Activated CD4-positive, alpha-beta T cell treated with anti-CD3 and anti-CD28 coated beads, Interleukin-2, Interleukin-4, amounts not matched to agents 100 ng/mL and 50 ng/mL, durations not matched to agents 16 hours and 8 hours (primary cell): ENCODE results near the gene CHDH.

Experiments
- DNase-seq: peaks from one replicate; pipeline ENCODE4 v3.0.0-alpha.2; 2020; ENCODE audit warnings: low spot score

The CHDH gene

DNA sequence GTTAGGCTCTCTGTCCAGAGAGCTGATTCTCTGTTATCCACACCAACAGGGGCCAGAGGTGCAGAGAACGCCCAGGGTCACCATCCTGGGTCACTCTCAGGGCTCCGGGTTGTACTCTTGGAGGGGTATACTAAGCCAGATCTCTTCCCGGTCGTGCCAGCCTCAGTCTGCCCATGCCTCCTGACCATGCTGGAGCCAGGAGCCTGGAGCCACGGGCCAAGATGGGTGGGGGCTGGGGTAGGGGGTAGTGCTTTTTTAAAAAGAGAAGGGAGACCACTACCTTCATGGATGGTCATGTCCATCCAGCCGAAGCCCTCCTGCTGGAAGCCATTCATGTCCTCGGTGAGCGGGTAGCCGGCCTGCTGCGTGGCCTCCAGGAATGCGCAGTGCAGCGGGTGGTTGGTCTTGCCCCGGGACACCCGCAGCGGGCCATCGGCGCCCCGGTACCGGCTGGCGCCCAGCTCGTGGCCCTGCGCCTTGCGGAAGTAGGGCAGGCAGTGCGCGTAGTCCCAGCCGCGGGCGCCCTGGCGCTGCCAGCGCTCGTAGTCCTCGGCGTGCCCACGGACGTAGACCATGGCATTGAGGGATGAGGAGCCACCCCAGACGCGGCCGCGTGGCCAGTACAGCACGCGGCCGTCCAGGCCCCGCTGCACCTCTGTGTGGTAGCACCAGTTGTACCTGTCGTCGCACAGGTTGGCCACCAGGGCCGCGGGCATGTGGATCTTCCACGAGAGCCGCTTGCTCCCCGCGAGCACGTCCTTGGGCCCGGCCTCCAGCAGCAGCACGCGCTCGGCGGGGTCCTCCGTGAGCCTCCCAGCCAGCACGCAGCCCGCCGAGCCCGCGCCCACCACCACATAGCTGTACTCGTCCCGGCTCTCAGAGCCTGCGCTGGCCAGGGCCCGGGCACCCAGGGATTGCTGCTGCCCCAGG, 22.9 kb downstream of the CHDH start:
- DNase-seq, result no peak

DNA sequence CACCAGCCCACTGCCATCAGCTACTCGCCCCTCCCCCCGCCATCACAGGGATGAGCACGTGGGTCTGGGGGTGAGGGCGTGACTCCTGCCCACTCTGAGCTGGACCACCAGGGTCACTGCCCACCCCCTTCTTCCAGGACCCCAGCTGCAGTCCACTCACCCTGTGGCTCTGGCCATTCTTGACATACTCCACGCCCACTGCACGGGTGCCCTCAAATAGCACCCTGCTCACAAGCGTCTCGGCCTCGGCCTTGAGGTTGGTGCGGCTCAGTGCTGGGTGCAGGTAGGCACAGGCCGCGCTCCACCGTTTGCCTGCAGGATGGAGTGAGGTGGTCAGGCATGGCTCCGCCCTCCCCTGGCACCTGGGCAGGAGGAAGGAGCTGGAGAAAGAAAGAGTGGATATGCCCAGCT, 23.9 kb downstream of the CHDH start:
- DNase-seq, result no peak

DNA sequence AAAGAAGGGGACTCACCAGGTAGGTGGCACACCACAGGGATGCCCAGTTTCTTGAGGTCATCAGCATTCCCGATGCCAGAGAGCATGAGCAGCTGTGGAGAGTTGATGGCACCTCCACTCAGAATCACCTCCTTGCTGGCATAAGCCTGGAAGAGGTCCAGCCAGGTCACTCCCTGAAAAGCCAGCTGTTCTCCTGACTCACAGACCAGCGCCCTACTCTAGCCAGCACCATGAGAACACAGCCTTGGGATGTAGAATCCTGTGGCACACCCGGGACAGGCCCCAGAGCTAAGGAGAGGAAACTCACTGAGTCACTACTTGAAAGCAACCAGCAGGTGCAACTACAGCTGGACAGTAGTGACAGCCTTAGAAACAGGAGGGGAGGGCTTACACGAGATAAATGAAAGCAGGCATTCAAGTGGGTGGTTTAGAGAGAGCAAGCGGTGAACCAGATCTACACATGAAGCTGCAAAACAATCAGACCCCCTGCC, 24.5 kb downstream of the CHDH start:
- DNase-seq, result no peak

GRCh38 chr3:53820756-53821580, 25.3 kb downstream of the CHDH start:
- no peak for DNase-seq

DNA sequence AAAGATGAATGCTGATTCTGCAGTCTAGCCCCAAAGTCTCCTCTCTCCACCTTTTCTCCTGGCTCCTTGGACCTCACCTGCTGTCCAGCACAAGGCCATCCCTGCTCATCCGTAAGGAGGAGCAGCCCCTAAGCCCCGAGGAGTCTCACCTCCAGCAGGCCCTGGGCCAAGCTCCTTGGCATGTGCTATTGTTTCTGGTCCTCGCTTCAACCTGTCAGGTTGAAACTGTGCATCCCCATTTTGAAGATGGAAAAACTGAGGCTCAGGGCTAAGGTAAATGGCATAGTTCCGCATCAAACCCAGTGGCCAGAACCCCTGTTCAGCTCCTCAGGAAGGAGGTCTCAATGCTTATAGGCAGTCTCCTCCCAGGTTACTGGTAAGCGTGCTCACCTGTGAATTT, 26.1 kb downstream of the CHDH start:
- no peak for DNase-seq

GRCh38 chr3:53819163-53819868, 26.9 kb downstream of the CHDH start:
- DNase-seq, result no peak

DNA sequence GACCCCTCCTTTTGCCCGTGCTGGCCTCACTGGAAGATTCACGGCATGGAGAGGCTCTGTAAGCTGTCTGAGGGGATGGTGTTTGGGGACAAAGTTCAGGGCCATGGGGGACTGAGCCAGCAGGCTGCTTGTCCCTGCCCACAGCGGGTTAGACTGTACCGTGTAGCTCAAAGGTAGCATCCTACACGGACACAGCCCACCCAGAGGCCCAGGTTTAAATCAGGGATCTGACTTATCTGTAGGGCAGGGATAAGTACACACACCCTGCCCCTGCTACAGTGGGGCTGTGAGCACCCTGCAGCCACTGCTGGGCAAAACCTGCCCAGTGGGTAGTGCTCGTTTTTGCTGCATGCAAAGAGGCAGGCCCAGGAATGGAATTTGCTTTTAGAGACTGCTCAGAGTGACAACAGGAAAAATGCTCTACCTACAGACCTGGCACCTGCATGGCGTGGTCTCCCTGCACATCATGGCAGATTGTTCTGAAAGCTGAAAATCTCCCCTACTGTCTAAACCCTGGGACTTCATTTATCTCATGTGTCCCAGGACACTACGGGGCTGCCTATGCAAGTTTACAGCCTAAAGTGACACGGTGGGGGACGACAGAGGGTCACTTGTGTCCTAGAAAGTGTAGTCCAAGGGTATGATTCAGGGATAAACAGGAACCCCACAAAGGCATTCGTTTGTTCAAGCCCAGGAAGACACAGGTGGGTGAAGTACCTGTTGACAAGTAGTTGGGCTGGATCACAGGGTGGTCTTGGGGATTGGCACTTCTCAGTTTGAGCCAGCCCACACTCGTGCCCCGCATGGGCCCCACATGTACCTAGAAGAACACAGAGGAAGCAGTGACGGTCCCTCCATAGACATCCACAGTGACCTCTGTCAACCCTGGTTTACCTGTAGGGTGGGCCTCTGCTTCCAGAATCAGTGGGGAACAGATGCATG, 27.7 kb downstream of the CHDH start:
- DNase-seq, result no peak

DNA sequence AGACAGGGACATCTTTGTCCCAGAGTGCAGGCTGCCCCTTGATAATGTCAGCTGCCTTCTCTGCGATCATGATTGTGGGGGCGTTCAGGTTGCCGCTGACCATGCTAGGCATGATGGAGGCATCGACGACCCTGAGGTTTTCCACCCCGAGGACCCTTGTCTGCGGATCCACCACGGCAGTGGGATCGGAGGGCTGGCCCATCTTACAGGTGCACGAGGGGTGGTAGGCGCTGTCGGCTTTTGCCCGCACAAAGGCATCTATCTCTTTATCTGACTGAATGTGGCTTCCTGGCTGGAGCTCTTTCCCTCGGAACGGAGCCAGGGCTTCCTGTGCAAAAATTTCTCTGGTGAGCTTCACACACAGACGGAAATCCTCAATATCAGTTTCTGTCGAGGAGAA, 28.4 kb downstream of the CHDH start:
- no peak for DNase-seq

- no peak for DNase-seq
These were observed 29.0 kb downstream of the CHDH start for GRCh38 chr3:53817211-53817610.

DNA sequence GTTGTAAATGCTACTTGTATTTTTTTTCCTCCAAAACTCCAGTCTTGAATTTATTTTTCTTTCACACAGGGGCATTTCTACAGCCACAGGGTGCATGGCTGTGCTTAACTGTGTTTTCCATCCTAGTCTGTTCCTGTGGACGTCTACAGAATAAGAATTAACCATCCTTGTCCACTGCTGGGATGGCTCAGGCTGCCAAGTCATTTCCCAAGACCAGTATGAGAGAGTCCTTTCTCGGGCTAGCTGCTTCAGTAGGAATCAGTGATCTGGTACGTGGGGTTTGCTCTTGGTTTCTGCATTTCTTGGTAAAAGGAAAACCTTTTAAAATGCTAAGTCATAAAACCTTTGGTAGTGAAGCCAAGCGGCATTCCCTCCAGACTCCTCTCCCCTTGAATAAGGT, 29.8 kb downstream of the CHDH start:
- DNase-seq, result no peak

GRCh38 chr3:53815651-53816050, 30.6 kb downstream of the CHDH start:
- DNase-seq, result no peak

GRCh38 chr3:53815067-53815466, 31.2 kb downstream of the CHDH start:
- no peak for DNase-seq

- DNase-seq, result no peak
These were observed 32.3 kb downstream of the CHDH start for GRCh38 chr3:53813876-53814275.

DNA sequence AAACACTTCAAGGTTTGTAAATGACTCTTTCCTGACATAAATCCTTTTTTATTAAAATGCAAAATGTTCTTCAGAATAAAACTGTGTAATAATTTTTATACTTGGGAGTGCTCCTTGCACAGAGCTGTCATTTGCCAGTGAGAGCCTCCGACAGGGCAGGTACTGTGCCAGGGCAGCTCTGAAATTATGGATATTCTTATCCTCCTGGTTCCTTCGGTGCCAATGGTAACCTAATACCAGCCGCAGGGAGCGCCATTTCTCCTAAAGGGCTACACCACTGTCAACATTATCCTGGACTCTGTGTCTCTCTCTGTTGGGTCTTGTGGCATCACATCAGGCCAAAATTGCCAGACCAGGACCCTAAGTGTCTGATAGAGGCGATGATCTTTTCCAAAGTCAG, 33.0 kb downstream of the CHDH start:
- no peak for DNase-seq

GRCh38 chr3:53812434-53812833, 33.8 kb downstream of the CHDH start:
- no peak for DNase-seq

GRCh38 chr3:53811143-53811927, 34.9 kb downstream of the CHDH start:
- no peak for DNase-seq

GRCh38 chr3:53809764-53810400, 36.3 kb downstream of the CHDH start:
- no peak for DNase-seq

GRCh38 chr3:53809267-53809666, 37.0 kb downstream of the CHDH start:
- DNase-seq, result no peak

DNA sequence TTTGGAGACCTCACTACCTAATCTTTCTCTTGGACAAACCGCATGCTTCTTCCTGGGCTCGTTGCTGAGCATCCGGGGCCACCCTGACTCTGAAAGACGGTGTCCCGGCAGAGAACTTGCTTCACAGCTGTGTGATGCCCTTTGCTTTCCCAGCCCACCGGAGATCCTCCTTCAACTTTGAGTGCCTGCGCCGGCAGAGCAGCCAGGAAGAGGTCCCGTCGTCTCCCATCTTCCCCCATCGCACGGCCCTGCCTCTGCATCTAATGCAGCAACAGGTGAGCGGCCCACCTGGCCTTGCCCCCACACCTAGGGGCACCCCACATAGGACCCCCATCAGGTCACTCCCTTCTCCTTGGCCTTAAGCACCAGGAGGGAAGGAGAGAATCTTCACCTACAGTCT, 37.7 kb downstream of the CHDH start:
- DNase-seq, result no peak
